SJCRH30 (cell line): Measurements from ENCODE around the gene GPRC5B. TPM values are rescaled to one million over a fixed set of nuclear protein-coding genes. Genes with fewer than 3 reads are reported as not detected.
A peak's percentile ranks its signal among the peaks of the same experiment; 100 is the strongest.

Experiments used
- DNase-seq, 2 experiments: peaks; one replicate each; pipeline ENCODE4 v3.0.0-alpha.2; 2015 to 2020
- H3K27ac ChIP-seq: fragments of 250-450 bp; sonication (Bioruptor Pico); 2 replicates; pipeline ENCODE4 v1.5.1; 2020; ENCODE audit warnings: mild to moderate bottlenecking, moderate library complexity
- H3K27me3 ChIP-seq: fragments of 250-450 bp; sonication (Bioruptor Pico); 2 replicates; pipeline ENCODE4 v1.5.1; 2020; ENCODE audit warnings: mild to moderate bottlenecking, moderate library complexity
- H3K36me3 ChIP-seq: fragments of 250-450 bp; sonication (Bioruptor Pico); 2 replicates; pipeline ENCODE4 v1.5.1; 2020; ENCODE audit warnings: mild to moderate bottlenecking, moderate library complexity
- H3K4me1 ChIP-seq: fragments of 250-450 bp; sonication (Bioruptor Pico); 2 replicates; pipeline ENCODE4 v1.5.1; 2020; ENCODE audit warnings: mild to moderate bottlenecking, moderate library complexity
- H3K4me3 ChIP-seq: fragments of 250-450 bp; sonication (Bioruptor Pico); 2 replicates; pipeline ENCODE4 v1.5.1; 2020; ENCODE audit warnings: mild to moderate bottlenecking, moderate library complexity
- H3K9me3 ChIP-seq: fragments of 250-450 bp; sonication (Bioruptor Pico); replicated peaks from 2 replicates; pipeline ENCODE4 v1.5.1; 2020; ENCODE audit warnings: mild to moderate bottlenecking, moderate library complexity
- total RNA-seq: library from RNA; depleted of rRNA; stranded (reverse); fragments of >200 nt; shearing (Covaris generic); gene quantifications from 2 replicates; pipeline ENCODE4 v1.2.3, GENCODE V29; 2014

GPRC5B gene
- total RNA-seq, 1 experiment from 2014 or later = 7.8 TPM

DNA sequence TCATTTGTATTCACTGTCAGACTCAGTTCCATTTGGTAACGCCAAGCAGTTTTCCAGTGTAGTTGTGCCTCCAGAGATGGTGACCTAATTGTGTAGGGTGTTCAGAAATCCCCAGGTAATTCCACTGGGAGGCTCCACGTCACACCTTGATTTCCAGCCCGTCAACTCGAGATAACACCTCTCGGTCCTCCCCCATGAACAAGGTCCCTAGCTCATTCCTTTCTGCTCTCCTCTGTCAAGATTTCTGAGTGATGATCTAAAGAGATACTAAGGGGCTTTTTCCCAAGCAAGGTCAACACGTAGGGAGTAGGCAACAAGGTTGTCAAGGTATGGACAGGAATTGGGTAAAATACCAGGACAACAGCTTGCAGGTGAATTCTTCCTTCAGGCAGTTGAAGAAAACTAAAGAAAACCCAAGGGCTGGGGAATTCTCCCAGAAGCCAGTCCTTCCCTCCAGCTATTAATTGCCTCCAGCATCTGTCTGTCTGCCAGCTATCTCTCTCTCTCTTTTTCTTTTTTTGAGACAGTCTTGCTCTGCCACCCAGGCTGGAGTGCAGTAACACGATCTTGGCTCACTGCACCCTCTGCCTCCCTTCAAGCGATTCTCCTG, 31.4 kb downstream of the GPRC5B start:
- Histone ChIP-seq H3K27me3 (no peaks in the 10 kb centered on the region), H3K4me1 (no peaks in the 10 kb centered on the region), H3K4me3 (no peak overlapping the region), H3K27ac (no peak overlapping the region), H3K36me3 (no peaks in the 10 kb centered on the region), H3K9me3 (no peaks in the 10 kb centered on the region)
- DNase-seq = no peak

DNA sequence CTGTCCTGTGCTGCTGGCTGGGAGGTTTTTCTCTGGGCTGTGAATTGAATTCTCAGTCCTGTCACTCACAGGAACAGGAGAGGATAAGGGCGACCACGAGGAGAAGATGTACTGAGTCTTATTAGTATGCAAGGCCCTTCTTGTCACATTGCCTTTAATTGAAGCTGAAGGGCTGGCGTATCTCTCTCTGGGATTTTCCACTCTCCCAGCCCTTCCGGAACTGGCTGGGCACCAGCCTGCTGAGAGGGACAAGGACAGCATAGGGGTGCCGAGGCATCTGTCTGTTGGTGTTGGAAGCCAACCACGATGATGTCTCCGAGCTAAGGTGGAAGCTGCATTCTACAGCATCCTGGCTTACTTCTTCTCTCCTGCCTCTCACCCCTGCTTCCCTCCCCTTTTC, 33.2 kb downstream of the GPRC5B start:
- Histone ChIP-seq H3K27ac (no peak overlapping the region), H3K4me1 (no peaks in the 10 kb centered on the region), H3K27me3 (no peaks in the 10 kb centered on the region), H3K4me3 (no peak overlapping the region), H3K36me3 (no peaks in the 10 kb centered on the region), H3K9me3 (no peaks in the 10 kb centered on the region)
- no peak for DNase-seq

DNA sequence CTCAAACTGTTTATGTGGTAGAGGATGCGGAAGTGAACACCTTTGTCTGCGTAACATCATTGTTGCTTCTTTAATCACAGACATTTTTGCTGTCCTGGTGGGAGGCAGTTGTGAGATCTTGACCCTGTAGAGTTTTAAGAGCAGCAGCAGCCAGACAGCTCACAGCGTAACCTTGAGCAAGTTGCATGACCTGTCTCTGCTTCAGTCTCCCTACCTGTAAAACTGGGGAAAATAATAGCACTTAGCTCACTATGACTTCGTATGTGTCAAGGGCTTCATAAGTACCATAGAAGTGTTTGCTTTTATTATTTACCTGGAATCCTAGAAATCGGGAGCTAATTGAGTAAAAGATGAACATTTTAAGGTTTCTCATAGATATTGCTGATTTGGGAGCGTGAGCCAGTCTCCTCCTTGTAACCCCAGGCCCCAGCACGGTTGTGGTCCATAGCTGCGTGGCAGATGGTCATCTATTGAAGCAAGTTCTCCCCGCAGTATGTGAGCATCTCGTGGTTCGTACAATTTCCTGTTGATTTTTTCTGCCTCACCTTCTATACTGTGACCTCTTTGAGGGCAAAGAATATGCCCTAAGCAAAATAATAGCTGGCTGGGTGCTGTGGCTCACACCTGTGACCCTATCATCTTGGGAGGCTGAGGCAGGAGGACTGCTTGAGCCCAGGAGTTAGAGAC, 34.4 kb downstream of the GPRC5B start:
- DNase-seq = no peak
- no peaks in the 10 kb centered on the region for H3K4me1 ChIP-seq

DNA sequence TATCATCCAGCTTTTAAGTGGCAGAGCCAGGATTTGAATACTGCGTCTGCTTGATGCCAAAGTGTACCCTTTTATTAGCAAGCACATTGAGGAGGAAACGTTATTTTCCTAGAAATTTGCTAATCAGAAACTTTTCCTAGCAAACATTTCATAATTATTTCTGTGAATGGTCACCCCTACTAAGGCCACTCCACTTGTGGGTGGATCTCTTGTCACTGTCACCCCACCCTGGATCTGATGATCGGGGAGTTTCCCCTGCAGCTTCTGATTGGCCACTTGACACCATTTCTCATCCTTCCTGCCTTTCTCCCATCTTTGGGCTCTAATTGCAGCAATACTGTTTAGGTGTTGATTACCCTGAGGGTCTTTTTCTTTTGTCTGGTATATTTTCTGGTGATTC, 35.9 kb downstream of the GPRC5B start:
- Histone ChIP-seq H3K4me3 (no peak overlapping the region), H3K36me3 (no peaks in the 10 kb centered on the region), H3K4me1 (peaks cover 13% of the 10 kb centered on the region), H3K9me3 (no peaks in the 10 kb centered on the region), H3K27me3 (no peaks in the 10 kb centered on the region), H3K27ac (no peak overlapping the region)
- no peak for DNase-seq

More for the DNA sequence above, 34.4 kb downstream of the GPRC5B start:
- no peak overlapping the region for H3K27ac ChIP-seq
- H3K4me3 ChIP-seq = no peak overlapping the region
- H3K36me3 ChIP-seq = no peaks in the 10 kb centered on the region
- no peaks in the 10 kb centered on the region for H3K27me3 ChIP-seq
- H3K9me3 ChIP-seq = no peaks in the 10 kb centered on the region

DNA sequence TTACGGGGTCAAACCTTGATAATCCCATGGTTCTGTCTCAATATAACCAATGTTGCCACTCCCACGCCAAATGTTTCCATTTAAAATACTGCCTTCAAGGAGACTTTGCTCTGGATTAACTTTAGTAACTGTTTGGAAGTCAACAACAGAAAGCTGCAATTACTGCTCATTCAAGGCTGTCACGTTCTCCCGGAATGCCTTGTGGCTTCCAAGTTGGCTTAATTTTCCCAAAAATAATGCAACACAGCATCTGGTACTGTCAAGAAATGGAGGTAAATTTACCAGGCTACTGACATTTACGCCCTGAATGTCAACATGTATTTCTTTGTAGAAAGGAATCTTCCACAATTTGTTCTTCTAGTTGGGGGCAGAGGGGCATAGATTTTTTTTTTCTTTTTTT, 38.2 kb downstream of the GPRC5B start:
- H3K27ac ChIP-seq = no peak overlapping the region
- H3K4me3 ChIP-seq = no peak overlapping the region
- H3K4me1 ChIP-seq = peaks cover 27% of the 10 kb centered on the region
- no peaks in the 10 kb centered on the region for H3K9me3 ChIP-seq
- DNase-seq = no peak
- H3K36me3 ChIP-seq = no peaks in the 10 kb centered on the region
- no peaks in the 10 kb centered on the region for H3K27me3 ChIP-seq

DNA sequence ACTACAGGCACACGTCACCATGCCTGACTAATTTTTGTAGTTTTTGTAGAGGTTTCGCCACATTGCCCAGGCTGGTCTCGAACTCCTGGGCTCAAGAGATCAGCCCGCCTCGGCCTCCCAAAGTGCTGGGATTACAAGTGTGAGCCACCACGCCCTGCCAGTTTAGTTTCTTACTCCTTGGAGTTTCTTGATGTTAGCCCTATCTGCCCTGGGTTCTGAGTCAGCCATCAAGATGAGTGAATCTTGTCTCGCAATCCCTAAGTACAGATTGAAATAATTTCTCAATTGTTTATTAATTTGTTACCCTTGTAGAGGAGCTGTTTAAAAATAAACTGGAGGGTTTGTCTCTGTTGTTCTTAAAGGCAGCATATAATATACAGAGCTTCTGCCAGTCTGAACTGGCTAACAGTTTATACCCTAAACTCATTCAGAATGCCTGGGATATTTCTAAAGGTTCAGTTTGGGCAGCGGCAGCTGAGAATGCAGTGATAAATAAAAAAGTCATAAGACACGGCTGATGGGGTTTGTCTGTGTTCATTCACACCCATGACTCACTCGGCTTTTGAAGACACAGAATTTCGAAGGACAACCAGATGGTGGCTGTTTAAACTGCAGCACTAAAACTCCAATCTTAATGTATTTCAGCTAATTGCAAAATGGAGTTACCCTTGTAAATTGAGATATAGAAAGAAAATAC, 39.6 kb downstream of the GPRC5B start:
- Histone ChIP-seq H3K9me3 (no peaks in the 10 kb centered on the region), H3K4me3 (no peak overlapping the region), H3K4me1 (peaks cover 27% of the 10 kb centered on the region), H3K27ac (peak overlapping the region; percentile 74), H3K36me3 (no peaks in the 10 kb centered on the region), H3K27me3 (no peaks in the 10 kb centered on the region)
- DNase-seq = peak; percentile 58 to 64

DNA sequence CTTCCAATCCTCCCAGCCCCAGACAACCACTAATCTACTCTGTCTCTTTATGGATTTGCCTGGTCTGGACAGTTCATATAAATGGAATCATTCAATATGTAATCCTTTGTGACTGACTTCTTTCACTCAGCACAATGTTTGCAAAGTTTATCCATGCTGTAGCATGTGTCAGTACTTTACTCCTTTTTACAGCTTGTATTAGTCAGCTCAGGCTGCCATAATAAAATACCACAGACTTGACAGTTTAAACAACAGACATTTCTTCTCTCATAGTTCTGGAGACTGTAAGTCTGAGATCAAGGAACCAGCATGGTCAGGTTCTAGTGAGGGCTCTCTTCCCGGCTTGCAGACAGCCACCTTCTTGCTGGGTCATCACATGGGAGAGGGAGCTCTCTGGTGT, 41.3 kb downstream of the GPRC5B start:
- Histone ChIP-seq H3K4me3 (no peak overlapping the region), H3K4me1 (peaks cover 28% of the 10 kb centered on the region), H3K9me3 (no peaks in the 10 kb centered on the region), H3K27ac (peak overlapping the region; percentile 39), H3K36me3 (no peaks in the 10 kb centered on the region), H3K27me3 (no peaks in the 10 kb centered on the region)
- peak in 1 of 2 experiments; percentile 22 for DNase-seq

DNA sequence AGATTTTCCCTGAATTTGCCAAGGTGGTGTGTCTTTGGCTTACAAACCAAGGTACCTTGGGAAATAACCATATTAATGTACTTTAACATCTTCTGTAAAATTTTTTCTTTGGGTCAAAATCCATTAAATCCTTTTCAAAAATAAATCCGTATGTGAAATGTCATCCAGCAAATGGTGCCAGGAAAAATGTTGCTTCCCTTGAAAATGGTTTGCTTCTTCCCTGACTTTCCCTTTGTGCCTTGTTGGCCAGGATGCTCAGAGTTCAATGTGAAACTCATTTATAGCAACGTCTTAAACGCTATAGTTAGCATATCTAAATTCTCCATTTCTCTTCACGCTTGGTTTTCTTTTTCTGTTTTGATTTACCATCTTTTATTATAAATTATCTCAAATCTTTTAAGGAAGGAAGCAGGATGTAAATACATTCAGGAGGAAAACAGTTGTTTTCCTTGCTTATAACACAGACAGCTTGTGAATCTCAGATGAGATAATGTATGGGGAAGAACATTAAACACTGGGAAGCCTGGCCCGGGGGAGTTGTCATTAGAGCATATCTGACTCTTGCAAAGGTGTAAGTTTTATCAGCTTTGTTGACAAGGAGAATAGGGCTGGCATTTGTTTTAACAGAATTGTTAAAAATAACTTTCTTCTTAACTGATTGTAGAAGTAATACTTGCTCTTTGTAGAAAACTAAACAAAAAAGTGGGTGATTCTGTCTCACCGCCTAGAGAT, 42.1 kb downstream of the GPRC5B start:
- no peaks in the 10 kb centered on the region for H3K36me3 ChIP-seq
- DNase-seq = no peak
- H3K4me1 ChIP-seq = peaks cover 35% of the 10 kb centered on the region
- H3K27ac ChIP-seq = peak overlapping the region; percentile 39
- H3K9me3 ChIP-seq = no peaks in the 10 kb centered on the region
- H3K27me3 ChIP-seq = no peaks in the 10 kb centered on the region
- H3K4me3 ChIP-seq = no peak overlapping the region

DNA sequence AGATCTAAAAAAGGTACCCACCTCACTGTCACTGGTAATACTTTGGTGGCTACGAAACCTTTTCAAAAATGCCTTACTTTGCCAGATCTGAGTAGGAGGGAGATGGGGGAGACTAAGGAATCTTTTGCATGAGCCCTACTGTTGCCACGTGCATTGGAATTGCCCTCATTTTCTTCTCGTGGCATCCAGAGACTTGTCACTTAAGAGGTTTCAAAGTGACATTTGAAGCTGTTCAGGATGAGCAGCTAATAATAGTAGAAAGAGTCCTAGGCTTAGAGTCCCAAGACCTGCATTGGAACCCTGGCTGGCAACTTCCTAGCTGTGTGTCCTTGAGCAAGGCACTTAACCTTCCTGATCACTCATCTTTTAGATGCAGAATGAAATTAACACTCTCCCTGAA, 43.5 kb downstream of the GPRC5B start:
- Histone ChIP-seq H3K36me3 (no peaks in the 10 kb centered on the region), H3K4me3 (no peak overlapping the region), H3K27ac (no peak overlapping the region), H3K4me1 (peaks cover 42% of the 10 kb centered on the region), H3K27me3 (no peaks in the 10 kb centered on the region), H3K9me3 (no peaks in the 10 kb centered on the region)
- DNase-seq = no peak

DNA sequence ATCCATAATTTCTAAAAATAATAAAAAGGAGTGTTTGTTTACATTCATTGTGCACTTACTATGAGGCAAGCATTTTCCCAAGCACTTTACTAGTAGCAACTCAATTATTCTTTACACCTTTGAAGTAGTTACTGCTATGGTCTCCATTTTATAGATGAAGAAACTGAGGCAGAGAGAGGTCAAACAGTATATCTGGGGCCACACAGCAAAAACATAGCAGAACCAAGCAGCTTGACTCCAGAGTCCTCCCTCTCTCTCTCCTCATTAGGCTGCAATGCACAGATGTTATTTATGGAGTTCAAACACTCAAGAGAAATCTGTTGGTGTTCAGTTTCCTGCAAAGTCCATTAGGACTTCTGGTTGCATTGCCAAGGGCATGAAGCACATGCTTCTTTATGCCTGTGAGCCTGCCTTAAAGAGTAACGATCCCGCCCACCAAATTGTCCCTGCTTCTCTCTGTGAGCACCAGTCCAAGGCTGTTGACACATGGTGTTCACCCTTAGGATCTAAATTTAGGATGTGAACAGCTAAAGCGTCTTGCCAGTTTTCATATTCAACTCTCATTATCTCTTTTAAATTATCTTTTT, 44.0 kb downstream of the GPRC5B start:
- no peak overlapping the region for H3K4me3 ChIP-seq
- no peaks in the 10 kb centered on the region for H3K27me3 ChIP-seq
- H3K36me3 ChIP-seq = no peaks in the 10 kb centered on the region
- peaks cover 46% of the 10 kb centered on the region for H3K4me1 ChIP-seq
- H3K27ac ChIP-seq = no peak overlapping the region
- DNase-seq = peak; percentile 14 to 46
- no peaks in the 10 kb centered on the region for H3K9me3 ChIP-seq

DNA sequence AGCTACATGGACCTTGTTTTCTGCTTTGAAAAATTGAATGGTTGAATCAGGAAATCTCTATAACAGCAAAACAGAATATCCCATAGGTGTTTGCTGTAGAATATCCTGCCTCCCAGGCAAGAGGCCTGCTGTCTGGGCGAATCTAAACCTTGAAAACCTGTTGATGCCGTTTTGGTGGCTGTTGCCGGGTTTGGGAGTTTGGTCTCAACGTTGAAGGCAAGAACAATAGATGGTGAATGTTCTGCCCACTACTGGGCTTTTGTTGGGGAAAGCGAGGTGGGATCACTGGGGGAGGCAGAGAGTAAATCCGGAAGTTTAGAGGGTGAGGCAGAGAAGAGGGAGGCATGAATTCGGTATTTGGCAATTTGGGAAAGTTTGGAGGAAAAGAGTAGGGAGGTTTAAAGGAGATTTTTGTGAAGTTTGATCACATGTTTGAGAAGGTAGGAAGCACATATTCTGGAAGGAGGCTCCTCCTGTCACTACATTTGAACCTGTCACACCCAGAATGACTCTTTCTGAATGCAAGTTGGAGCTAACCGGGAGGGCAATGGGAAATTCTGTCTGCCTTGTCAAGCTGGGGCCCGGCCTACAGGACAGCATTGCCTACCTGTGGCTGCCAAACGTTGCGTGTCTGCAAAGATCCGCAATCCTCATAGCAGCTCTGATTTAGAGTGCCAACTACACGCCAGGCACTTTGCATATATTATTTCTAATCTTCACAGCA, 46.5 kb downstream of the GPRC5B start:
- H3K4me3 ChIP-seq = no peak overlapping the region
- H3K27ac ChIP-seq = no peak overlapping the region
- no peaks in the 10 kb centered on the region for H3K27me3 ChIP-seq

DNA sequence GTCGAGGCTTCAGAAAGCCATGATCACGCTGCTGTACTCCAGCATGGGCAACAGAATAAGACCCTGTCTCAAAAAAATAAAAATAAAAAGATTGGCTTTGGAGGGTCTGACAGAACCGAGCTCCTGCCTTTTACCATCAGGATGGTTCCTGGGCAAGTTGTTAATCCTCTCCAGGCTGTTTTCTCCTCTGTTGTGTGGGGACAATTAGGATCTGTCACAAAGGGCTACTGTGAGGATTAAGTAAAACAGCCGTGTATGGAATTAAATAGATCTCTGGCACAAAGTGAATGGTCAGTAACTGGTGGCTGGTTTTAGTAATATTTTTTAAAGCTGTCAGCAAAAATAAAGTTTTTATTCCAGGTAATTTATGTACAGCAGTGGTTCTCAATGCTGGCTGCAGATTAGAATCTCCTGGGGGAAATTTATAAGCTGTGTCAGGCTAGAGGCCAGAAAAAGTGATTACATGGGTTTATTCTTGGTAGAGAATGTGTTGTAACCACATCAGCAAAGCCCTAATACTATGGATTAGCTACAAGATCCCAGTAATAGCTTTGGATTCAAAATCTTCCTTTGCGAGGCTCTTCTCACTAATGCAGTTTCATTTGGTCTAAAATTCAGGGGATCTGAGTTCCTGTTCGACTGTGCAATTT, 47.2 kb downstream of the GPRC5B start:
- Histone ChIP-seq H3K9me3 (no peaks in the 10 kb centered on the region), H3K36me3 (no peaks in the 10 kb centered on the region), H3K27ac (no peak overlapping the region), H3K27me3 (no peaks in the 10 kb centered on the region), H3K4me3 (no peak overlapping the region), H3K4me1 (peaks cover 25% of the 10 kb centered on the region)
- DNase-seq = peak in 1 of 2 experiments; percentile 50

More for the DNA sequence above, 46.5 kb downstream of the GPRC5B start:
- Histone ChIP-seq H3K9me3 (no peaks in the 10 kb centered on the region), H3K36me3 (no peaks in the 10 kb centered on the region), H3K4me1 (peaks cover 30% of the 10 kb centered on the region)
- DNase-seq = no peak

DNA sequence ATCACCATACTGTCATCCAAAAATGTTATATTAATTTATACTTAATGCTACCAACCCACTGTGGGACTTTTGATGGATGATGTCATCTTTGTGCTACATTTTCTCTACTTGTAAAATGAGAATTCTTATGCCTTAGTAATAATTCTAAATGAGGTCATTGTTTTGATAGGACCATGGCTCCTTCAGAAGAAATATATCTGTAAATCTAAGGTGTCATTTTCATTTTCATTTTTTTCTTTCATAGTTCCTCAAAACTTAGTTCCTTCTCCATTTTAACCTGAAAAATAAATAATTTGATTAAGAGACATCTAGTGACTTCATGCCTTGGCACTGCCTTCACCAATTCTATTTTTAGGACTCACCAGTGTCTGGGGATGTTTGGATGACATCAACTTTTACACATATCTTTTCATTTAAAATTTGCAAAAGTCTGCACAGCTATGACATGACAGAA, 48.7 kb downstream of the GPRC5B start:
- Histone ChIP-seq H3K9me3 (no peaks in the 10 kb centered on the region), H3K27ac (no peak overlapping the region)
- DNase-seq = no peak

DNA sequence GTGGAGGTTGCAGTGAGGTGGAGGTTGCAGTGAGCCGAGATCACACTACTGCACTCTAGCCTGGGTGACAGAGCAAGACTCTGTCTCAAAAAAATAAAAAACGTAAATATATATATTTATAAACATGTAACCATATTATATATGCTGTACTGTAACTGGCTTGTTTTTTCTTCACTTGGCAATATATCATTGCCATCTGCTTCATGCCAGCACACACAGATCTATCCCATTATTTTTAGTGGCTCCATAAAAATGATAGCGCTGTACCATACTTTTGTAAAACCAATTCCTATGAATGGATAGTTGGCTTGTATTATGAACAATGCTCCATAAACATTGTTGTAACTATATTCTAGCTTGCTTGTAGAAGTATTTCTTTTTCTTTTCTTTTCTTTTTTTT, 49.5 kb downstream of the GPRC5B start:
- no peaks in the 10 kb centered on the region for H3K36me3 ChIP-seq
- H3K4me1 ChIP-seq = peaks cover 40% of the 10 kb centered on the region
- H3K27me3 ChIP-seq = no peaks in the 10 kb centered on the region
- no peaks in the 10 kb centered on the region for H3K9me3 ChIP-seq
- no peak overlapping the region for H3K27ac ChIP-seq
- DNase-seq = no peak
- no peak overlapping the region for H3K4me3 ChIP-seq

More for the DNA sequence above, 48.7 kb downstream of the GPRC5B start:
- no peaks in the 10 kb centered on the region for H3K27me3 ChIP-seq
- H3K36me3 ChIP-seq = no peaks in the 10 kb centered on the region
- H3K4me3 ChIP-seq = no peak overlapping the region
- H3K4me1 ChIP-seq = peaks cover 34% of the 10 kb centered on the region
